ENCODE data around the gene CNNM3. TPM values are rescaled to one million over a fixed set of nuclear protein-coding genes. Genes with fewer than 3 reads are reported as not detected.

CNNM3 gene
- 11.8 TPM for total RNA-seq

DNA sequence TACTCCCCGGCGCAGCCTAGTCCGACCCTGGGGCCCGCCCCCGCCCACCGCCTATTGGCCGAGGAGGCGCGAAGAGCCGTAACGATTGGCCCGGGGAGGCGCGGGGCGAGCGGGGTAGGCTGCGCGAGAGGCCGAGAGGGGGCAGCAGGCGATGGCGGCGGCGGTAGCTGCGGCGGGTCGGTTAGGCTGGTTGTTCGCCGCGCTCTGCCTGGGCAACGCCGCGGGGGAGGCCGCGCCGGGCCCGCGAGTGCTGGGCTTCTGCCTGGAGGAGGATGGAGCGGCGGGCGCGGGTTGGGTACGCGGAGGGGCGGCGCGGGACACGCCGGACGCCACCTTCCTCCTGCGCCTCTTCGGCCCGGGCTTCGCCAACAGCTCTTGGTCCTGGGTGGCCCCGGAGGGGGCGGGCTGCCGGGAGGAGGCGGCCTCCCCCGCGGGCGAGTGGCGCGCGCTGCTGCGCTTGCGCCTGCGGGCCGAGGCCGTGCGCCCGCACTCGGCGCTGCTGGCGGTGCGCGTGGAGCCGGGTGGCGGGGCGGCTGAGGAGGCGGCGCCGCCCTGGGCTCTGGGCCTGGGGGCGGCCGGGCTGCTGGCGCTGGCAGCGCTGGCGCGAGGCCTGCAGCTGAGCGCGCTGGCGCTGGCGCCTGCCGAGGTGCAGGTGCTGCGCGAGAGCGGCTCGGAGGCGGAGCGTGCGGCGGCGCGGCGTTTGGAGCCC lies at the start of gene CNNM3:
TSS of gene CNNM3 (plus strand) at position 142 of the 709 bp plus-strand sequence. CDS start at position 152, 10 bp downstream.

DNA sequence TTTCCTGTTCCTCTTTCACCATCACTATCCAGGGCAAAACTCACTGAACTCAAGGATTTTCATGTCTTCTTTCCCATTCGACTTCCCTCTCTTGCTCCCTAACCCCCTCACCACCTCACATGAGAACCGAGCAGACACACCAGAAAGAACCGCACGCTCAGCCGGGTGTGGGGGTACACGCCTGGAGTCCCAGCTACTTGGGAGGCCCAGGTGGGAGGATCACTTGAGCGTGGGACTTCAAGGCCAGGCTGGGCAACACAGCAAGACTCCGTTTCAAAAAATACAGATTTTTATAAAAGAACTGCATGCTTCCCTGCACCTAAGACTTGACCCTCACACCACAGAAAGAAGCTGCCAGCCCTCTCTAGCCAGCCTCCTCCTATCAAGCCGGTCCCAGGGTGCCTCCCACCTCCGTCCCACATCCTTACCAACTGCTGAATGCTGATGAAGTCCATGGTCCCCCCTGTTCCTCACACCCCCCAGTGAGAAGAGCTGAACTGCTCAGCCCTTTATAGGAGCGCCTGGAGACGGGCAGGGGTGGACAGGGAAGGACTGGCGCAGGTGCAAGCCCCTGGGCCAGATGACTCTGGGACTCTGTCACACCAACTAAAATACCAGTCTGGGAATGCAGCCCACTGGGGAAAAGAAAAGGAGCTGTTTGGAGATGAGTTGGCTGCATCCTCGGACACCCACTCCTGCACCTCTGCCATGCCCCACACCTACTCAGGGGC lies 27.6 kb downstream of the CNNM3 start, which contains the start of gene ANKRD23:
TSS of gene ANKRD23 (minus strand) at position 484 of the 731 bp plus-strand sequence. CDS start at position 455, 29 bp downstream.

DNA sequence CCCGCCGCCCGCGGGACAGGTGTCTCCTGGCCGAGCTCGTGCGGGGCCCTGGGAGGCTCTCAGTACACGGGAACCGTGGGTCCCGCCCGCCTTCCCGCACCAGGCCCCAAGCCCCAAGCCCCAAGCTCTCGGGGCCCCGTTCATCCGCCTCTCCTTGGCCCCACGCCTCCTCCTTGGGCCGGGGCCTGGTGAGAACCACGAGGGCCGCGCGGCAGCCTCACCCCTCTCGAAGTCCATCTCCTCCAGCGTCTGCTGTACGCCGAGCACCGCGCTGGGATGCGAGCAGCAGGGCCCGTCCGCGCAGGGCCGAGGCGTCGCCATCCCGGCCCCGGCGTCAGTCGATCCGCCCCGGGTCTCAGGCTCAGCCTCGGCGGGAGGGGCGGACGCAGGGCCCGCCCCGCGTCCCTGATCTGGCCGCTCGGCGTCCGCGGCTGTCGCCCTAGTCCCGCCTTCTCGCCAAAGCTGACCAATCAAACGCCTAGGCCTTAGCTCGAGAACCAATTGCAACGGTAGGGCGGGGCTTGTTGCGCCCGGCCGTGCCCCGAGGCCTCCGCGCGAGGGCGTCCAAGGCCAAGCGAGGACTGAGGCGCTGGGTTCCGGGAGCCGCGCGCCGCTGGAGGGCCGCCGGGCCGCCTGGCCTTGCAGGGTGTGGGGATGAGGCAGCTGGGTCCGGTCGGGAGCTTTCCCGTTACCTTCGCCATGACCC lies 41.8 kb downstream of the CNNM3 start, which contains the start of gene ANKRD39:
TSS of gene ANKRD39 (minus strand) at position 350 of the 706 bp plus-strand sequence. CDS start at position 321, 29 bp downstream.

DNA sequence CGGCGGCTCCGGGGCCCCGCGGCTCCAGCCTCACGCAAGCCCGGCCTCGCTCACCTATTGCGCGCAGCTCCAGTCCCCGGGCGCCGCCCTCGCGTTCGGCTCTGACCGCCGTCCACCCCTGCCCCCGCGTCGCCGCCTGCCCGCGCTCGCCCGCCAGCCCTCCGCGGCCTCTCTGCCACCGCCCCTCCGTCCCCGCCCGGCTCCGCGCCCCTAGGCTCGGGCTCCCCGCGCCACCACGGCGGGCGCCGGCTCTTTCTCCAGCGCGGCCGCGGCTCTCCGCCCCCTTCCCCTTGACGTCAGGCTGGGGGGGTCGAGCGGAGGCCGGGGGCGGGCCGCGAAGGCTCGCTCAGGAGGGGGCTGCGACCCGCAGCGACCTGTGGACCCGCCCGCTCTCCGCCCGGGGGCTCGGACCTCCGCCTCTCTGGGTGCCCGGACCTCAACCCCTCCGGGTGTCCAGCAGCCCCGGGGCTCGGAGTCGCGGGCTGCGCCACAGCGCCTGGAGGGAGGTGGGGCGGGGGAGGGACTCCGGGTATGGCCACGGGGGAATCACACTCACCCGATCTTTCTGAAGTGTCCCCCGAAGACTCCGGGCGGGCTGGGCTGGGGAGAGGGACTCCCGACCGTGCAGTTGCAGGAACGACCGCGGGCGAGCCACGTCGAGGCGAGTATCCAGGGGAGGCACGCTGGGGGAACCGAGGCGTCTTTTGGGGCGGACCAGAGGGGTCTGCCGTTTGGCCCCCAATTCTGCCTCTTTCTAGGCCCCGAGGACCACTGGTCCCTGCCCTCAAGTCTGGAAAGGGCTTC lies 54.0 kb downstream of the CNNM3 start, which contains the start of gene SEMA4C:
TSS of gene SEMA4C (minus strand) at position 259 of the 804 bp plus-strand sequence. CDS start 2,194 bp downstream, outside the sequence.

Small RNA genes lying within 50 kb of the gene (small RNA-seq; reads per million reads assigned to genes)
- 0.10 reads per million for gene MIR3127

Other genes starting within 250 kb of the CNNM3 start
- gene KANSL3, start 178.0 kb upstream of the CNNM3 start, total RNA-seq, result 33.7 TPM
- 0.69 TPM for gene FER1L5, start 173.5 kb upstream of the CNNM3 start, total RNA-seq
- 23.8 TPM for gene LMAN2L, start 76.2 kb upstream of the CNNM3 start, total RNA-seq
- 8.1 TPM for gene CNNM4, start 55.4 kb upstream of the CNNM3 start, total RNA-seq
- gene ANKRD23, start 27.8 kb downstream of the CNNM3 start, total RNA-seq, result 2.1 TPM
- 8.3 TPM for gene ANKRD39, start 41.7 kb downstream of the CNNM3 start, total RNA-seq
- gene SEMA4C, start 53.8 kb downstream of the CNNM3 start, total RNA-seq, result 33.9 TPM
- not detected for gene FAM178B, start 170.3 kb downstream of the CNNM3 start, total RNA-seq